Heart left ventricle (tissue), 16 donors: Measurements from ENCODE around the gene RPL11. TPM values are rescaled to one million over a fixed set of nuclear protein-coding genes. Genes with fewer than 3 reads are reported as not detected.
A peak's percentile ranks its signal among the peaks of the same experiment; 100 is the strongest.
"Not testable (repeated sequence)": the region's sequence is repeated elsewhere in the genome, so short reads cannot be mapped to it uniquely, and the experiment has no call there.

ENCODE experiments used
- ATAC-seq, 4 donors: fragments of 200-7000 bp; cut with Tn5 transposase; one replicate each; pipeline ENCODE4 v1.9.1; 2020 to 2022; ENCODE audit warnings: moderate library complexity in 4 of 4, mild to moderate bottlenecking in 3 of 4, moderate number of reproducible peaks in 1 of 4
- DNase-seq, 5 donors: peaks; one replicate each; pipeline ENCODE4 v3.0.0-alpha.2; 2020
- H3K27ac ChIP-seq, 12 donors: fragments of 200-600 bp; sonication (generic) in 4 of 12; one replicate each; pipeline versions ENCODE4 v1.5.0 to v1.8.0; 2016 to 2022; ENCODE audit warnings: mild to moderate bottlenecking in 2 of 12
- H3K27me3 ChIP-seq, 9 donors: fragments of 200-600 bp; sonication (generic) in 2 of 9; one replicate each; pipeline versions ENCODE4 v1.5.1 to v1.8.0; 2016 to 2022; ENCODE audit warnings: mild to moderate bottlenecking in 3 of 9
- H3K36me3 ChIP-seq, 9 donors: fragments of 200-600 bp; sonication (generic) in 2 of 9; one replicate each; pipeline versions ENCODE4 v1.5.0 to v1.8.0; 2018 to 2022; ENCODE audit warnings: mild to moderate bottlenecking in 2 of 9
- H3K4me1 ChIP-seq, 12 donors: fragments of 200-600 bp; sonication (generic) in 4 of 12; one replicate each; pipeline versions ENCODE4 v1.5.0 to v1.8.0; 2016 to 2022; ENCODE audit warnings: mild to moderate bottlenecking in 3 of 12
- H3K4me3 ChIP-seq, 12 donors: fragments of 200-600 bp; sonication (generic) in 4 of 12; one replicate each; pipeline versions ENCODE4 v1.5.0 to v1.8.0; 2017 to 2022; ENCODE audit warnings: mild to moderate bottlenecking in 9 of 12, moderate library complexity in 4 of 12
- H3K9me3 ChIP-seq, 12 donors: fragments of 200-600 bp; sonication (generic) in 4 of 12; one replicate each; pipeline versions ENCODE4 v1.5.0 to v1.8.0; 2016 to 2022; ENCODE audit warnings: mild to moderate bottlenecking in 1 of 12
- POLR2A ChIP-seq, 2 donors: fragments of 450-650 bp; IDR thresholded peaks; one replicate each; pipeline ENCODE4 v1.6.1; 2017; ENCODE audit warnings: antibody characterized with exemption in 2 of 2, mild to moderate bottlenecking in 2 of 2, moderate library complexity in 2 of 2
- WGBS, 4 donors: extraction: QIAGEN DNeasy Blood & Tissue Kit in 2 of 4; methylation state at CpG; one replicate each; pipeline versions ENCODE4 v1.1.5 to v1.1.7; 2013 to 2018; 5-methylcytosine and 5-hydroxymethylcytosine counted together
- intact Hi-C, 10 donors: fragments of 100-400 bp; cut with DNase I; formaldehyde crosslinking; loops; one replicate each; pipeline versions ENCODE4 v1.11.1 to v1.14.2; 2022
- polyA plus RNA-seq, 2 donors: library from polyadenylated mRNA; stranded (reverse); fragments of 200-250 nt; gene quantifications; one replicate each; pipeline ENCODE4 v1.2.3, GENCODE V29; 2013
- total RNA-seq, 9 donors: library from RNA; depleted of rRNA in 2 of 9; stranded (reverse); fragments of >200 nt in 2 of 9; fragmentation: NEBNext Ultra II Directional in 3 of 9; extraction: Animal tissue kit (Norgen Biotek cat#: 25700) in 3 of 9; gene quantifications; one replicate each; pipeline versions ENCODE4 v1.1.0 to v1.2.4, GENCODE V29; 2016 to 2023
- TF ChIP-seq, protein P1 (sequence below), 12 donors: fragments of 200-600 bp; sonication (generic) in 4 of 12; IDR thresholded peaks; one replicate each; pipeline versions ENCODE4 v1.5.0 to v1.8.0; 2018 to 2022; ENCODE audit warnings: antibody characterized with exemption in 12 of 12, mild to moderate bottlenecking in 5 of 12
- donor health status: ischemic (EF 13 %, LVEDD 7.1; RV severe dilation, severe dysfunction).
- donor health status: healthy with polysubstance abuse.
- donor health status: DM: no; HTN: yes; CAD: no.
- donor health status: DM: no; HTN: no; CAD: no.
- donor health status: ischemic (EF 25% LVEDD 6.9; RV normal size, moderate dysfunction).
- donor health status: ischemic (EF 25% LVEDD 5.7; RV mildly dilated, moderate dysfunction).
- donor health status: healthy.
- donor health status: DM: yes; HTN: yes; CAD: no.
- donor health status: ischemic (EF 35%, LVEDD 5.7; RV mildly dilated, moderate dysfunction).
- donor health status: nonischemic (EF 11% LVEDD 7.7; RV severe dilation, severe dysfunction).
- donor health status: DM: yes; HTN: yes; CAD: no.
- donor health status: PGD.
- donor health status: ischemic (EF 29% LVEDD 5.4; RV normal size, mild dysfunction).
- donor health status: nonischemic (EF 23%, LVEDD 6.1; RV moderate dilation, normal function).

RPL11 gene
- total and polyA plus RNA-seq, 11 donors = 341 to 2,009 (median 695) TPM

DNA sequence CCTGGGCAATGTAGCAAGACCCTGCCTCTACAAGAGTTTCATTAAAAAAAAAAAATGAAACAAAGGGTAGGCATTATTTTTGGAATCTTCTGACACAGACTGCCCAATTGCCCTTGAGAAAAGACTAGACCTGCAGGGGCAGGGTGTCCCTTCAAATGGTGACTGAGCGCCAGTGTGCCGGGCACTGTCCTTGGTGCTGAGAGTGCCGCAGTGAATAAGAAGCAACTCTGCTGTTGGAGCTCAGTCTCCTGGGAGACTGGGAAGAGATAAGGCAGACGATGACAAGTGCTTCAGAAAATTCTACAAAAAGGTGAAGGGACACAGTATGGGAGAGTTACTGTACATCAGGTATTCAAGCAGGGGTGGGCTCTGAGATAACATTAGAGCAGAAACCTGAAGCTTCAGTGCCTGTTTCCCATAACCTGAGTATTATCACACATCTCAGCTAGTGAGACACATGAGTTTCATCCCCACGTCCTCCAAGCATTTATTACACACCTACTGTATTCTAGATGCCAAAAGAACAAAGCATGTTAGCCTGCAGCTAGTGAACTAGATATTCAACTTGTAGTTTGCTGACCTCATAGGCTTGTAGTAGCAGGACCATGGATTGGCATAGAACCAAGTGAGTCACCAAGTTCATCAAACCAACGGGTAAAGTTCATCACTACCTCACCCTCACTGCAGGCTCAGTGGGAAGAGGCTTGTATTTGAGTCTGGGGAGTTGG, 18.4 kb upstream of the RPL11 start:
- ATAC-seq = peak; percentile 32 to 77 (median 58)
- Histone ChIP-seq H3K9me3 (no peaks in the 10 kb centered on the region), H3K4me1 (no peaks in the 10 kb centered on the region), H3K4me3 (no peak overlapping the region), H3K27ac (no peak overlapping the region), H3K27me3 (peaks cover 0 to 4% (median 0%) of the 10 kb centered on the region in 9 donors), H3K36me3 (no peaks in the 10 kb centered on the region)
- intact Hi-C loops = no loop called here
- TF ChIP-seq, protein P1, sequence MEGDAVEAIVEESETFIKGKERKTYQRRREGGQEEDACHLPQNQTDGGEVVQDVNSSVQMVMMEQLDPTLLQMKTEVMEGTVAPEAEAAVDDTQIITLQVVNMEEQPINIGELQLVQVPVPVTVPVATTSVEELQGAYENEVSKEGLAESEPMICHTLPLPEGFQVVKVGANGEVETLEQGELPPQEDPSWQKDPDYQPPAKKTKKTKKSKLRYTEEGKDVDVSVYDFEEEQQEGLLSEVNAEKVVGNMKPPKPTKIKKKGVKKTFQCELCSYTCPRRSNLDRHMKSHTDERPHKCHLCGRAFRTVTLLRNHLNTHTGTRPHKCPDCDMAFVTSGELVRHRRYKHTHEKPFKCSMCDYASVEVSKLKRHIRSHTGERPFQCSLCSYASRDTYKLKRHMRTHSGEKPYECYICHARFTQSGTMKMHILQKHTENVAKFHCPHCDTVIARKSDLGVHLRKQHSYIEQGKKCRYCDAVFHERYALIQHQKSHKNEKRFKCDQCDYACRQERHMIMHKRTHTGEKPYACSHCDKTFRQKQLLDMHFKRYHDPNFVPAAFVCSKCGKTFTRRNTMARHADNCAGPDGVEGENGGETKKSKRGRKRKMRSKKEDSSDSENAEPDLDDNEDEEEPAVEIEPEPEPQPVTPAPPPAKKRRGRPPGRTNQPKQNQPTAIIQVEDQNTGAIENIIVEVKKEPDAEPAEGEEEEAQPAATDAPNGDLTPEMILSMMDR (IDR thresholded peaks at IDR 0.05) = no peak
- no peak for TF ChIP-seq POLR2A (IDR thresholded peaks at IDR 0.05)
- DNase-seq = peak in 2 of 5 donors; percentile 36 to 49
- WGBS, 4 donors = 11 to 15% (median 13%) methylated on average over 6 of the region's 6 CpGs

DNA sequence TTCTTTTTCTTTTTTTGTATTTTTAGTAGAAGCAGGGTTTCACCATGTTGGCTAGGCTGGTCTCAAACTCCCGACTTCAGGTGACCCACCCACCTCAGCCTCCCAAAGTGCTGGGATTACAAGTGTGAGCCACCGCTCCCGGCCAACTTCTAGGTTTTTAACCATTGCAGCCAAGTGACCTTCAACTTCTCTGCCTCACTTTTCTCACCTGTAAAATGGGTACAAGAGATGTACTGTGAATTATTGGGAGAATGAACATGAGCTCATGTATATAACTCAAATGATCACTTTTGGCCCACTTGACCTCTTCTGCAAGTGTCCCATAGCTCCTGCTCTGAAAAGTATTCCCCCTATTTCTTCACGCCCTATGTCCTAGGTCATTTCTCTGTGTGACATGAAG, 11.8 kb upstream of the RPL11 start:
- Histone ChIP-seq H3K27ac (no peak overlapping the region), H3K4me3 (no peak overlapping the region), H3K4me1 (no peaks in the 10 kb centered on the region), H3K36me3 (no peaks in the 10 kb centered on the region), H3K27me3 (peaks cover 0 to 28% (median 0%) of the 10 kb centered on the region in 9 donors), H3K9me3 (no peaks in the 10 kb centered on the region)
- WGBS, 4 donors = 86 to 94% (median 91%) methylated on average over 4 of the region's 4 CpGs
- intact Hi-C loops = no loop called here
- TF ChIP-seq, protein P1 (IDR thresholded peaks at IDR 0.05) = no peak
- TF ChIP-seq POLR2A (IDR thresholded peaks at IDR 0.05) = no peak
- DNase-seq (no peak), ATAC-seq (no peak)

DNA sequence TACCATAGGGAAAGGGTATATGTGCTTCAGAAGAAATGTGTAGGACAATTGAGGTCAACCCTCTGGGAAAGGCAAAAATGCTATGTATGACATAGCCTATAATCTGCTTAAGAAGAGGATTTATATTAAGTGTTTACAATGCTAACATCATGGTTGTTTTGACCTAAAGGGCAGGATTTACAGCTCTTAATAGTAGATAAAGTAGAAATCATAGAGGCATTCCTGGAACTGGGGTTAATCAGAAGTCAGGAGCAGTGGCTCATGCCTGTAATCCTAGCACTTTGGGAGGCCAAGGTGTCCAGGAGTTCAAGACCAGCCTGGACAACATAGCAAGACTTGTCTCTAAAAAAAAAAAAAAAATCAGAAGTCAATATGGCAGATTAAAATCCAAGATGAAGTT, 8.7 kb upstream of the RPL11 start:
- Histone ChIP-seq H3K27ac (no peak overlapping the region), H3K4me1 (no peaks in the 10 kb centered on the region), H3K4me3 (no peak overlapping the region), H3K27me3 (peaks cover 0 to 28% (median 0%) of the 10 kb centered on the region in 9 donors), H3K36me3 (no peaks in the 10 kb centered on the region), H3K9me3 (no peaks in the 10 kb centered on the region)
- intact Hi-C loops = no loop called here
- DNase-seq = no peak
- no peak for ATAC-seq
- no peak for TF ChIP-seq POLR2A (IDR thresholded peaks at IDR 0.05)
- TF ChIP-seq, protein P1 (IDR thresholded peaks at IDR 0.05) = no peak

DNA sequence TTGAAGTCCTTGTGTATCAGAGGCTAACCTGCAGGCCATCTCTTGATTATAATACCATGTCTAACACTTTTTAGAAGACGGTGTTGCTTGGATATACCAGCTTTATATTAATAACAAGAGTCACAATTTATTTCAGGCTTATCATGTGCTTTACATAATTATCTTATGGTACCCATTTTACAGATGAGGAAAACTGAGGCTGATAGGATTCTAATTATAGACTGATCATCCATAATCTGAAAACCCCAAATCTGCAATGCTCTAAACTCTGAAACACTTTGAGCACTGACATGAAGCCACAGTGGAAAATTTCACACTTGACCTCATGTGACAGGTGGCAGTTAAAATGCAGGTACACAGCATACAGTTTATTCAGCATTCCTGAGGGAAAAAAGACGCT, 7.2 kb upstream of the RPL11 start:
- Histone ChIP-seq H3K27me3 (peaks cover 0 to 24% (median 0%) of the 10 kb centered on the region in 9 donors), H3K9me3 (peaks cover 0 to 6% (median 0%) of the 10 kb centered on the region in 12 donors), H3K4me1 (no peaks in the 10 kb centered on the region), H3K4me3 (no peak overlapping the region), H3K36me3 (no peaks in the 10 kb centered on the region), H3K27ac (no peak overlapping the region)
- intact Hi-C loops = no loop called here
- TF ChIP-seq, protein P1 (IDR thresholded peaks at IDR 0.05) = no peak
- TF ChIP-seq POLR2A (IDR thresholded peaks at IDR 0.05) = no peak
- 67 to 77% (median 71%) methylated on average over 2 of the region's 2 CpGs for WGBS, 4 donors
- no peak for ATAC-seq
- no peak for DNase-seq

DNA sequence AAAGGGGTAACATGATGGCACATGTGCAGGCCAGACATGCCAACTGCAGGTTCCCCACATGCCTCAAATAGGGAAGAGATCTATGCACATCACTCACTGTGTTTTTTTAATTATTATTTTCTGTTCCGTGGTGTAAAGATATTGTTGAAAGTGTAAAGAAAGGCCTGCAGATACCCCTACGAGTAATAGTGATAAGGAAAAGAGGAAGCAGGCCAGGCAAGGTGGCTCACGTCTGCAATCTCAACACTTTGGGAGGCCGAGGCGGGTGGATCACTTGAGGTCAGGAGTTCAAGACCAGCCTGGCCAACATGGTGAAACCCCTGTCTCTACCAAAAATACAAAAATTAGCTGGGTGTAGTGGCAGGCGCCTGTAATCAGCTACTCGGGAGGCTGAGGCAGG, 6.4 kb upstream of the RPL11 start:
- H3K9me3 ChIP-seq, H3K36me3 ChIP-seq, H3K4me1 ChIP-seq, H3K27ac ChIP-seq, intact Hi-C loops, DNase-seq, ATAC-seq, H3K4me3 ChIP-seq: not testable (repeated sequence)
- H3K27me3 ChIP-seq = peaks cover 0 to 19% (median 0%) of the 10 kb centered on the region in 9 donors
- 52 to 58% (median 55%) methylated on average over 7 of the region's 7 CpGs for WGBS, 4 donors

DNA sequence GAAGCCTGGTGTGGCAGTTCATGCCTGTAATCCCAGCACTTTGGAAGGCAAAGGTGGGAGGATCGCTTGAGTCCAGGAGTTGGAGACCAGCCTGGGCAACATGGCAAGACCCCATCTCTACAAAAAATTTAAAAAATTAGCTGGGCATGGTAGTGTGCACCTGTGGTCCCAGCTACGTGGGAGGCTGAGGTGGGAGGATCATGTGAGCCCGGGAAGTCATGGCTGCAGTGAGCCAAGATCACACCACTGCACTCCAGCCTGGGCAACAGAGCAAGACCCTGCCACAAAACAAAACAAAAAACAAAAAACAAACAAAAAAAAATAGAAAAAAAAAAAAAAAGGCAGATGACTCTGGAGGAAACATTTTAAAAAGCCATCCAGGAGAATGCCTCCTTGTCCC, 3.9 kb upstream of the RPL11 start:
- DNase-seq, intact Hi-C loops, H3K27ac ChIP-seq, H3K27me3 ChIP-seq, H3K9me3 ChIP-seq, ATAC-seq, H3K36me3 ChIP-seq, H3K4me3 ChIP-seq: not testable (repeated sequence)
- peaks cover 4 to 11% (median 6%) of the 10 kb centered on the region in 12 donors for H3K4me1 ChIP-seq
- WGBS, 4 donors = 71 to 83% (median 79%) methylated on average over 3 of the region's 3 CpGs

DNA sequence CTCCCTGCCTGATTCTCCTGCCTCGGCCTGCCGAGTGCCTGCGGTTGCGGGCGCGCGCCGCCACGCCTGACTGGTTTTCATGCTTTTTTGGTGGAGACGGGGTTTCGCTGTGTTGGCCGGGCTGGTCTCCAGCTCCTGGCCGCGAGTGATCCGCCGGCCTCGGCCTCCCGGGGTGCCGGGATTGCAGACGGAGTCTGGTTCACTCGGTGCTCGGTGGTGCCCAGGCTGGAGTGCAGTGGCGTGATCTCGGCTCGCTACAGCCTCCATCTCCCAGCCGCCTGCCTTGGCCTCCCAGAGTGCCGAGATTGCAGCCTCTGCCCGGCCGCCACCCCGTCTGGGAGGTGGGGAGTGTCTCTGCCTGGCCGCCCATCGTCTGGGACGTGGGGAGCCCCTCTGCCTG, 3.3 kb upstream of the RPL11 start:
- intact Hi-C loops, H3K27ac ChIP-seq, H3K36me3 ChIP-seq, ATAC-seq, H3K9me3 ChIP-seq, H3K27me3 ChIP-seq, DNase-seq, H3K4me3 ChIP-seq: not testable (repeated sequence)
- peaks cover 7 to 17% (median 11%) of the 10 kb centered on the region in 12 donors for H3K4me1 ChIP-seq
- WGBS, 4 donors = 86 to 100% (median 94%) methylated on average over 1 to 33 of the region's 33 CpGs
